GM21737 (cell line): ENCODE data around the gene ADK.
"Not testable (repeated sequence)": the region's sequence is repeated elsewhere in the genome, so short reads cannot be mapped to it uniquely, and the experiment has no call there.

Experiments used
- ATAC-seq: cut with Tn5 transposase; IDR thresholded peaks from one replicate; pipeline ENCODE4 v1.9.1; 2021; ENCODE audit warnings: mild to moderate bottlenecking, moderate library complexity; ENCODE audit not compliant: unreplicated experiment

ADK gene

DNA sequence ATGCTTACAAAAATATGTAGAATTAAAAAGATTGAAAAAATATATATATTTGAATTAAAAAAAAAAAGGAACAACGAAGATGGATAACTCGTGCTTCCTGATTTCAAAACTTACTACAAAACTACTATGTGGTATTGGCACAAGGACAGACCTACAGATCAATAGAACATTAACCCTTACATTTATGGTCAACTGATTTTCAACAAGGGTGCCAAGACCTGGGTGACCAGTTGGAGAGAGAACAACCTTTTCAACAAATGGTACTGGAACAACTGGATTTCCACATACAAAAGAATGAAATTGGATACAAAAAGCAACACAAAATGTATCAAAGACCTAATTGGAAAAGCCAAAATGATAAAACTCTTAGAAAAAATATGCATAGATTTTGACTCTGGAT is 10.5 kb upstream of the ADK start:
- no peak for ATAC-seq

DNA sequence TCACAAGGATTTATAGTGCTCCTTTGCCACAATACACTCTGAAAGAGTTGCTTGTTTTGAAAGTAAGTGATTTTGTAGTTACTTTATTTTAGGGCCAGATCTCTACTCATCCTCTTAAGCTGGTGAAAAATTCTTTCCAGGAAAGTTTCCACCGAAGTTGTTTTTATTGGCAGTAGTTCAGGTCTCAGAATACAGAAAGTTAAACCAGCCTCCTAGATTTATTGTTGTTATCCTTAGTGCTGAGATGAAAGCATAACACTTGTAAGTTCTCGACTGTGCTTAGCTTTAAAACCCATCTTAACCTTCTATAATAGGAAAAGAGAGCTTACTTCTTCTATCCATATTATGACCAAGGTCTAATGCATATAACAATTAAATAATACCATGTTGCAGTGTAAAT is 5.9 kb upstream of the ADK start:
- no peak for ATAC-seq

DNA sequence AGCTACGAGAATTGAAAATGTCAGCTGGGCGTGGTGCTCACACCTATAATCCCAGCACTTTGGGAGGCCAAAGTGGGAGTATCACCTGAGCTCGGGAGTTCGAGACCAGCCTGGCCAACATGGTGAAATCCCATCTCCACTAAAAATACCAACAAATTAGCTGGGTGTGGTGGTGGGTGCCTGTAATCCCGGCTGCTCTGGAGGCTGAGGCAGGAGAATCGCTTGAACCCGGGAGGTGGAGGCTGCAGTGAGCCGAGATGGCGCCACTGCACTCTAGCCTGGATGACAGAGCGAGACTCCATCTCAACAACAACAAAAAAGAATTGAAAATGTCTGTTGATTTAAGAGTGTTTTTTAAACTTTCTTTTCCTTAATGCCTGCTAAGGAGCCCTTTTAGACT is 4.0 kb upstream of the ADK start:
- ATAC-seq, result not testable (repeated sequence)

DNA sequence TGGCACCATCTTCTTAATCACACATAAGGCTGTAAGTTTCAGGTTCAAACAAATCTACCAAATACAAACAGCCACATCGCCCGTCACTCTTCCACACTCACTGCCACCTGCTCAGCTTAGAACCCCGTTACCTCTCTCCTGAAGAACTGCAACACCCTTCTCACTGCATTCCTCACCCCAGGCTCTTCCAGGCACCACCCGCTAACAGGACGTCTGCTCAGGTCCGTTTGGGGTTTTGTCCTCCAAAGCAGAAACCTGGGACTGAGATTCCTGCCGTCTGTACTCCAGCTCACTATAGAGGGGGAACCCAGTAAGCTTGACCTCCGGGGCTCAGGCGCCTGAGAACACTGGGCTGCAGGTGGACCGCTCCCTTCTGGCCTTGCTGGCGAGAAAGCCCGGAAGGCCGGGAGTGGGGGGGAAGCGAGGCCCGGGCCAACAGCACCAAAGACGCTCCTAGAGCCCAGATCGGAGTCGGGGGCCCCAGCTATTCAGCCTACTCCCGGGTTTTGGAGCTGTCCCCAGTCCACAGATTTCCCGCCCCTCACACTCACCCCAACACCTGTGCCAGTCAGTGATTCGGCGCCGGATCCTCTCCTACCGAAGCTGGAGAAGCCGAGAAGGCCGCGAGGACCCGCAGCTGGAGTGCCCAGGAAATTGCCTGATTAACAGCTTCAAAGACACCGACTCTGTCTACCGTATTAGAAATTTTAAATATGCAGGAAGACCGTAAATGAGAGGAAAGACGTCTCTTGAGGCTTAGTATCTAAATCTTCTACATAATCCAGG is 624 bp upstream of the ADK start, which contains the start of gene AP3M1:
Gene AP3M1 (minus strand): TSS at position 625 of the 786 bp plus-strand sequence. CDS start 12,449 bp downstream, outside the sequence.
- peak; percentile 38 for ATAC-seq

DNA sequence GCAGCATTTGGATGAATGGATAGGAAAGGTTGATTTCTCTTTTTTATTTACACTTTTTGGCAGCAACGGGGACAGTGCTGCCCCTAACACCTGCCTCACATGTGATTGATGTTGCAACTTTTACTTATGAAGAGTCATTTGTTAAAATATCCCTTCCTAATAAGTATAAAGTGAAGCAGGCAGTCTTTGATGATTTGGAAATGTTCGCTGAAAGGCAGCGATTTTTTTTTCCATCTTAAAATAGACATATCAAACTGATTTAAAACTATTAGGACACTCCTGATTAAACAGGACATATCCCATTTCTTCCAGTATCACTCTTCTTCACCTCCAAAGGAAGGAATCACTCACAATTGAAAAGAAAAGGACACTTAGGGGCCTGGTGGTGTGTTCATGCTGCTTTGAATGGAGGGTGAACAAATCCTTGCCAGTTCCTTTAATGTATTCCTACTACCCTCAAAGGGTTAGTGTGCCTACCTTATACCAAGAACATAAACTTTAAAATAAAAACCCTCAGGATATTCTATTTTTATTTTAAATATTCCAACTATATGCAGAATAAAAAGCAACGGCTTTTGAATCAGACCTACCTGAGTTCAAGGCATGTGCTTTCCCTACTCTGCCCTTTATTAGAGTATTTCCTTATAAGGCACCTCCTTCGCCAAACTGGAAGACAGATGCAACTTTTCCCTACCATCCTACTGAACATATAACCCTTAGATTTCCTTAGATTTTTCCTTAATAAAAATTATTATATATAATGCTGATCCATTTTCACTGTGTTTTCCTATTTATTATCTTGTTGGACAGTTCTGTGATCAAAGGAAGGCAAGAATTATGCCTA is 1.1 kb downstream of the ADK start:
- peak; percentile 0 for ATAC-seq

DNA sequence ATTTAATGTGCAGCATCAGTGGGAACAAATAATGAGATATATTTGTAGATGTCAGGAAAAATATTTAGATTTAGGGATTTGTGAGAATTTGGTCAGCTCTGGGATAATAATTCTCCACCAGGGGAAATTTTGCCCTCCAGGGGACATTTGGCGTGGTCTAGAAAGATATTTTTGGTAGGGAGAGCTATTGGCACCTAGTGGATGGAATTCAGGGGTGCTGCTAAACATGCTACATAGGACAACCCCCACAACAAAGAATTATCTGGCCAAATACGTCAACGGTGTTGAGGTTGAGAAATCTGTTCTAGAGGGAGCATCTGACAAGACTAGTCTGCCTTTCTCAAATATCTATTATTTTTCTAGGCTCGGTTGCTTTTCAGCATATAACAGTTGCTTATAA is 2.1 kb downstream of the ADK start:
- ATAC-seq, result no peak

DNA sequence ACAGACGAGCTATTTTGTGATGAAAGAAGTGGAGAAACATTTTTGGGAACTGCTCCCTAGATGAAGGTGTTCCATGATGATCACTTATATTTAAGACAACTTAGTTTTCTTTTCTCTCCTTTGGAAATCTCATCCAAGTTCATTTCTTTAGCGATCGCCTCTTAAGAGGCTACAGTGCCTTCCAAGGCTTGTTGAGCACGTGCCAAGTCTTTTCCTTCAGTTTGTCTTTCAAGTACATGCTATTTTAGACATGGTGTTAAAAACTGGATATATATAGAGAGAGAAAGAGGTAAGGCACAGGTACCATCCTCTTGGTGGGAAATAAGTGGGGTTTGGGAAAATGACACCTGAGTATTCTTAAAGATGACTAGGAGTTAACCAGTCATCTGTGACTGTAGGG is 2.7 kb downstream of the ADK start:
- ATAC-seq, result no peak

DNA sequence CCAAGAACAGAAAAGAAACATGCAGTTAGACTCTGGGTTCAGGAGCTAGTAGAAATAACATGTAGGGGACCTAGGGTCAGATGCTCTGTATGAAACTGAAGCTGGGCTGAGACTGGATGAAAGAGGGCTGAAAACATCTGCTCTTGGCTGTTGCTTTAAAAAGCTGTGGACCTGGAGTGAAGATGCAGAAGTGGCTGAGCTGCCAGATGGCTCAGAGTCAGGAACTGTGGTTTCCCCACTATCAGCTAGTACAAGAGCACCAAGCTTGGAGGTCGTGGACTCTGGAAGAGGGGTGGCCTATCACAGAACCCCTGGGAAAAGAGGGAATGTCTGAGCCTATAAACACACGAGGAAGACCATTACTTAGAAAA is 5.9 kb downstream of the ADK start:
- ATAC-seq, result no peak

DNA sequence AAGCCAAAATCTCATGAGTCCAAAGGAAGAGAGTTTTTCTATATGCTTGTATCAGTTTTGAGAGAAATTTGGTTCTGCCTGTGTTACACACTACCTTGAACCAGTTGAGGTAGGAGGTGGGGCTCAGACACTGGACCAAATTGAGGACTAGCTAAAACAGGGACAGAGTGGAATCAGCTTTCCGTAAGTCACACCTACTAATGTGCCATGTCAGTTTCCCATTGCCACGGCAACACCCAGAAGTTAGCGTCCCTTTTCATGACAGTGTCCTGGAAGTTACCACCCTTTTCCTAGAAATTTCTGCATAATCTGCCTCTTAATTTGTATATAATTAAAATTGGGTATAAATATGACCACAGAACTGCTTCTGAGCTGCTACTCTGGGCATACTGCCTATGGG is 9.0 kb downstream of the ADK start:
- no peak for ATAC-seq

DNA sequence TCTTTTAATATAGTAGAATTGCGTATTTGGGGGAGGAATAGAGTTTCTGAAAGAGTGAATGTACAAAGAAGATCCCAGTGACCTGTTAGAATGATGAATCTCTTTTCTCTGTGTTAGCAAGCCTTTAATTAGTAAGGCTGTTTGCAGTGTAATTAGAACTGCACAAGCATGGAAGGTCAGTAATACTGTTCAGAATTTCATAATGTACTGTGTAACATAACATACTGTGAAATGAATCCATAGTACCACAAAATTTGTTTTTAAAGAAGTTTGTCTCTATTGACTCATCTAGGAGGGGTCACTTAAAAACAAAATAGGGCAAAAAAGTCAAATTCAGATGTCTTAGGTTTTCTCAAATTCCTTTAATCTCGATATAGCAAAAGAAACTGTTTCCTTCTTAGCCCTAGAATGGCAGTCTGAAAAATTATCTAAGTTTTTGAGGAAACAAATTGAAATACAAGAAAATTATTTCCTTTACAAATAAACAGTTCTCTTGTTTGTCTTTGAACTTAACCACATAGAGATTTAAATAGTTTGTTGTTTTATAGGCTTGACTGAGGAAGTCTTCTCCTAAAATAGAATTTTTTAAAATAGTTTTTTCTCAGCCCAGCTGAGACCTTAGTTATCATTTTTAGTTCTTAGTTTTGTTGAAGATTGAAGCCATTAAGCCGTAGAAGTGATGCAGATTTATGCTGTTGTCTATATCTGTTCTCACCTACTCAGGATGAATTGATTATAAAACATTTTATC is 12.5 kb downstream of the ADK start:
- no peak for ATAC-seq

DNA sequence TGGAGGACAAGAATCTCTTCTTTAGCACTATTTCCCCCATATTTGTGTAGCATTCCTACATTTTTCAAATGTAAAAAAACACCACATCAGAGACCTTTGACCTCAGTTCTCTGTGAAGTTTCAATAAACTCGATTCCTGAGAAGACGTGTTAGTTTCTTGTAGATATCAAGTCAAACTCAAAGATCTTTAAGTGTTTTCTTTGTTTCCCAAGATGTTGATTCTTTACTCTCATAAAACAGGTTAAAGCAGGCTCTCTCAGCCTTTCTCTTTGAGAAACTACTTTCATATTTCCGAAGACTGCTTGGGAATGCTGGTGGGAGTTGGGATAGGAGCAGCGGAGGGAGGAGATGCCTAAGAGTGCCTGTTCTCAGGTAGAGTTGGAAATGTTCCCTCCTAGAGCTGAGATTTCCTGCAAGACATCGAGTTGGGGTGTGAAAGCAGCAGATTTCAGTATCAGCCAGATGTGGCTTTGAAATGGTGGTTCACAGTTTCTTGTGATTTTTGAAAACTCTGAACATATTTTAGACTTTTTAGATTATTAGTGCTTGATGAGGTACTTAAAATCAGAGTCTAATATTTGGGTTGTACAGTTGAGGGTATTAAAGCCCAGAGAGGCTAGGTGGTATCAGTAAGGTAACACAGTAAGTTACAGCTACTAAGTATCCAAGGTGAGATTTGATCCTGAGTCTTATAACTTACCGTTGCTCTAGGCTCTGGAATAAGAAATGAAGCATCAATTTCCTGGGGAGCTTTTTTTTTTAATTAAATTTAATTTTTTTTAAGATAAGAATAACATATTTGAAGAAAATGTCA is 13.9 kb downstream of the ADK start:
- no peak for ATAC-seq

DNA sequence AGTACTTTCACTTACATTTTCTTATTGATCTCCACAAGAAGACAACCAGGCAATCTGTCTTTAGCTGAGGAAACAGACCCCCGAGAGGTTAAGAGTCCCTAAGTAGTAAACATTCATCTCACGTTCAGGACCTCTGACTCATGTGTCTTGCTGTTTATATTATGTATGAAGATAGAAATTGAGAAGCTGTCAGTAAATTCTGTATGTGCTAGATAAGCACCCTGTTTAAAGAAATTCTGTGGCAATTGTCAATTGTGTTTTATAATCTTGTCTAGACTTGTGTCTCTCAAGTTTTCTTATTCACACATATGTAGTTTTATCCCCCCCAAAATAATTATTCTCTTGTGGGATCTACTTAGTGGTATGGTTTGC is 14.5 kb downstream of the ADK start:
- no peak for ATAC-seq

DNA sequence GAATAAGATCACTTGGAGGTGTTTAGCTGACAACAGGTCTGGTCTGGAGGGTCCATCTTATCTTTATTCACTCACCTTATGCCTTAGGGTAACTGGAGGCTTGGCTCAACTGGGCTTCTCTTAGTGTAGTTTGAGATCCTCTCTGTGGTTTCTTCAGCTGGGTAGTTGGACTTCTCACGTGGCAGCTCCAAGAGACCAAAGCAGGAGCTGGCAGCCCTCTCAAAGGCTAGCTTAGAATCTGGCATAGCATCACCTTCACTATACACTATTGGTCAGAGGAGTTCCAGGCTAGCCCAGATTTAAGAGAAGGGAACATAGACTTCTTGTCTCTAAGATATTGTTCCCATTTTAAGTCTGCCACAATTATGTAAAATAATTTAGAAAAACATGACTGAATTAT is 16.4 kb downstream of the ADK start:
- ATAC-seq, result no peak

DNA sequence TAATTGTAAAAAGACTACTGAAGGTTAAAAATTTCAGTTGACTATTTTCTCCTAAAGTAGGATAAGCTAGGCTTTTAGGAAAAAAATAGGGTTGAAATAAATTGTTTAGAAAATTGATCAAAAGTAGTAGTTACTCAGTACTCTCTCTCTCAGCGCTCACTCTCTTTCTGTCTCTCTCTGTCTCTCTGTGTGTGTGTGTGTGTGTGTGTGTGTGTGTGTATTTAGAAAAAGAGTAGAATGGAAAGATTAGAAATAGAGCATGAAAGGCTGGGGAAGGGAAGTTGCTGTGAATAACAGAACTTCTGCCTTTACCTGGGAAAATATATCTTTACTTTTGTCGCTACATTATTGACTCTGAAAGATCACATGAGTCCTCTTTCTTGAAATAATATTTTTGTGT is 20.6 kb downstream of the ADK start:
- ATAC-seq, result no peak

DNA sequence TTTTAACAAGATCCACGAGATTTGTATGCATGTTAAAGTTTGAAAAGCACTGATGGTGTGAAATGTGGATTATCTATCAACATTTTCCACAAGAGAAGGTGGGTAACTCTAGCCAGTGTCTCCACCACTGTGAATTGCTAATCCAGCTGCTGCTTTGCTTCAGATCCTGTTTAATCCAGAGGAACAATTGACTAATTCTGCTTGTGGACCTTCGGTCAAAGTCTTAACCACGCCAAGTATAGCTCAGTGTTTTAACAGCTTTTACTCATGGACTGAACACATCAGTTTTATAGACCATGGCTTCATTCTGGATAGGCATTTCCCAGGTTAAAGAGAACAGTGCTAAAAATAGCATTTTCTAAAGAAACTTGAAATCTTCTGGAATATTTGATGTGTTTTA is 23.5 kb downstream of the ADK start:
- ATAC-seq, result no peak

DNA sequence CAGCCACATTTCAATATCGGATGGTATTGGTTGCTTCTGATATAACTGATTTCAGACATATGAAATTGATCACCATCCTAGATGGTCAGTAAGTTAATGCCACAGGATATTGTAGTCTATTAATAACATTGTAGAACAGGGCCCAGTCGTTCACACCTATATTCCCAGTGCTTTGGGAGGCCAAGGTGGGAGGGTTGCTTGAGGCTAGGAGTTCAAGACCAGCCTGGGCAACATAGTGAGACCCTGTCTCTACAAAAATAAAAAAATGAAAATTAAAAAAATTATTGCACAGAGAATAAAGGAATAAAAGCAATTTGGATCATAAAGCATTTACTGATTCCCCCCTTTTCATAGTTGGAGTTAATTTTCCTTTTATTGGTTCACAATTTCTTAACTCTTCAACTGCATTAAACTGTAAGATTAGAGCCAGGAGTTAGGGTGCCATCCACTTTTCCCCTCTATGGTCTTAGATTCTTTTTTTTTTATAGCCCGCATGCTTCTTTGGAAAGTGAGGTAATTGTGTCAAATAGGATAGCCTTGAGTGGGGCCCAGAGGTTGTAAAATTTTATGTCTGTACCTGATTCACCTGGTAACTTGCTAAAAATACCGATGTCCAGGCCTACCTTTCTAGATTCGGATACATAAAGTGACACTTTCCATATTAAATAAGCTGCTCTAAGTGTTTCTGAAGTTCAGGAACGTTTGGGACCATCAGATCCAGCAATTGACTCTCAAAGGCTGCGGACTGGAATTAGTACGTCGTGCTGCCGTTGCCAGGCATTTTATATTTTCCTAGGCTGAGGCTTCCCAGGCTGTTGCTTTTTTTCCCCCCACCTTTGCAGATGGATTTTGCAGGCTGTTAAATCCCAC is 24.7 kb downstream of the ADK start:
- no peak for ATAC-seq

DNA sequence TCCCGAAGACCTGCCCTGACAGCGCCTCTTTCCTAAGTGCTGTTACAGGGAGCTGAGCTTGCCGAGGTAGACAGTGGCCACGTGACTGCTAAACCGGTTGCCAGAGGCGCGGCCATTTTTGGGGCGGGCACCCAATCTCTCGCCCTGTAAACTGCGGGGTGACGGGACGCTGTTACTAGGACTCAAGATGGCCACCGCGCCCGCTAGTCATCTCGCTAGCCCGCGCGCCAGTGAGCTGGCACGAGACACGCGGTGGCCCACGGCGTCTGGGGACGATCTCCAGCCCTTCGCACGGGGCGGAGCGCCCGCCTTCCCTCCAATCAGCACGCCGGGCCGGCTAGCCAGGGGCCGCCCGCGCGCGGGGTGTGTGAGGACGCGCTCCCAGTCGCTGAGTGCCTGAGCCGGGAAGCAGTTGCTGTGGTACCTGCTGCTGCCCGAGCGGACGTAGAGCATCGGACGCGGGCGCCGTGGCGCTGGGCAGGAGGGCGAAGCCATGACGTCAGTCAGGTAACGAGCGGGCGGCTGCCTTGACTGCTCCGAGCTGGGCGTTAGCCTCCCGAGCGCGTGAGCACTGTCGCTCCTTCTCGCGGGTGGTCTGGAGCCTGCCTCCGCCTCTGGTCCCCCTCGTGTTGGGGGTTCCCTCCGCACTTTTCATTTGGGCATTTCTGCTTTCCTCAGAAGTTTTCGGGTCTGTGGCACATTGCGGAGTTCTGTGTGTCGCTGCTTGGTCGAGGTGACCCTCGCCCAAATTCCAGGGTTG is 25.5 kb downstream of the ADK start:
- peak; percentile 91 for ATAC-seq

DNA sequence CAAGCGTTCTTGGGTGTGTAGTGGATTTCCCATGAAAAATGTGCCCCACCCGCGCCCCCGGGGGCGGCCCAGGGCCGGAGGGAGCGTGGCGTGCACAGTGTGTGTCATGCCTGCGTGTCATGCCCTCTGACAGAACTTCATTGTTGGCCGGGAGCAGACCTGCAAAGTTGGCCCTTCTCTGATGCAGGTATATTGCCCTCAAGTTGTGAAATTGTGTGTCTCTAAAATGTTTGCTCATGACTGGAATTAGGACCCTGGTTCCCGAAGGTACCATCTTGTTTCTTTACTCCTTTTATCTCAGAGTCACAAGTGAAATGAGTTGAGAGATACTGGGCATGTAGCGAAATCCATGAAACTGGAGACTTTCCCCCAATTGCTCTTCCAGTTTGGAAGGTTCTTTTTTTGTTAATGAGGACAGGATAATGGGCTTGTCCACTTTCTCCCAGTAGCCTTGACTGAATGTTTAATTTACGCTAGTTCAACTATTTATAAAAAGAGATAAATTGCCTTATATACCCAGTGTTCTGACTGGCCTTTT is 26.2 kb downstream of the ADK start:
- ATAC-seq, result peak; percentile 11
